ENCODE measurements around the gene GLI2.

Gene GLI2

GRCh38 chr2:120769076-120769786, 33.6 kb downstream of the GLI2 start:
- TF ChIP-seq CTCF (IDR thresholded peaks at IDR 0.05), result no peak
- no peak overlapping the region for H3K27ac ChIP-seq
- H3K27me3 ChIP-seq, result no peaks in the 10 kb centered on the region
- H3K9me3 ChIP-seq, result no peaks in the 10 kb centered on the region
- no peak overlapping the region for H3K4me3 ChIP-seq (ENCODE audit: low read depth in 1 of 2, low read length in 1 of 2)
- H3K4me1 ChIP-seq (ENCODE audit: control insufficient read depth in 1 of 2, insufficient read depth in 1 of 2, low read depth in 1 of 2, low read length in 1 of 2), result no peaks in the 10 kb centered on the region
- H3K36me3 ChIP-seq, result no peaks in the 10 kb centered on the region

DNA sequence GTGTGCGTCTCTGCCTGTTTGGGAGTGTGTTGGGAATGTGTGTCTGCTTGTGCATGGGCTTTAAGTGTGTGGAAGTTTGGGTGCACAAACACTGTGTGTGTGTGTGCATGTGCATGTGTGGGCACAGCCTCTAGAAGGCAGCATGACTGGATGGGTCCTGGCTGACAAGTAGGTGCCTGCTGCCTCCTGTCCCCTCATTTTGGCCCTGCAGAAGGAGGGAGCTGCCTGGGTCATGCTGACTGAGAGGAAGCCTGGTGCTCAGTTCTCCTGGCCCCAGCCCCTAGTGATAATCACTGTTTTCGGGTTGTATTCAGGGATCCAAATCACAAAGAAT, 34.1 kb downstream of the GLI2 start:
- no peaks in the 10 kb centered on the region for H3K4me1 ChIP-seq (ENCODE audit: control insufficient read depth in 1 of 2, insufficient read depth in 1 of 2, low read depth in 1 of 2, low read length in 1 of 2)
- no peak overlapping the region for H3K4me3 ChIP-seq (ENCODE audit: low read depth in 1 of 2, low read length in 1 of 2)
- no peaks in the 10 kb centered on the region for H3K9me3 ChIP-seq
- no peak for TF ChIP-seq CTCF (IDR thresholded peaks at IDR 0.05)
- H3K27ac ChIP-seq, result no peak overlapping the region
- H3K36me3 ChIP-seq, result no peaks in the 10 kb centered on the region
- no peaks in the 10 kb centered on the region for H3K27me3 ChIP-seq

GRCh38 chr2:120770176-120770575, 34.5 kb downstream of the GLI2 start:
- H3K36me3 ChIP-seq, result no peaks in the 10 kb centered on the region
- H3K9me3 ChIP-seq, result no peaks in the 10 kb centered on the region
- H3K27me3 ChIP-seq, result no peaks in the 10 kb centered on the region
- TF ChIP-seq CTCF (IDR thresholded peaks at IDR 0.05), result no peak
- no peak overlapping the region for H3K27ac ChIP-seq
- no peaks in the 10 kb centered on the region for H3K4me1 ChIP-seq (ENCODE audit: control insufficient read depth in 1 of 2, insufficient read depth in 1 of 2, low read depth in 1 of 2, low read length in 1 of 2)
- no peak overlapping the region for H3K4me3 ChIP-seq (ENCODE audit: low read depth in 1 of 2, low read length in 1 of 2)

GRCh38 chr2:120770641-120771040, 35.0 kb downstream of the GLI2 start:
- no peak for TF ChIP-seq CTCF (IDR thresholded peaks at IDR 0.05)
- H3K4me1 ChIP-seq (ENCODE audit: control insufficient read depth in 1 of 2, insufficient read depth in 1 of 2, low read depth in 1 of 2, low read length in 1 of 2), result no peaks in the 10 kb centered on the region
- H3K4me3 ChIP-seq (ENCODE audit: low read depth in 1 of 2, low read length in 1 of 2), result no peak overlapping the region
- no peaks in the 10 kb centered on the region for H3K27me3 ChIP-seq
- no peaks in the 10 kb centered on the region for H3K9me3 ChIP-seq
- H3K27ac ChIP-seq, result no peak overlapping the region
- no peaks in the 10 kb centered on the region for H3K36me3 ChIP-seq

GRCh38 chr2:120771111-120771780, 35.6 kb downstream of the GLI2 start:
- no peaks in the 10 kb centered on the region for H3K27me3 ChIP-seq
- no peak overlapping the region for H3K4me3 ChIP-seq (ENCODE audit: low read depth in 1 of 2, low read length in 1 of 2)
- H3K36me3 ChIP-seq, result no peaks in the 10 kb centered on the region
- no peaks in the 10 kb centered on the region for H3K4me1 ChIP-seq (ENCODE audit: control insufficient read depth in 1 of 2, insufficient read depth in 1 of 2, low read depth in 1 of 2, low read length in 1 of 2)
- no peak for TF ChIP-seq CTCF (IDR thresholded peaks at IDR 0.05)
- no peak overlapping the region for H3K27ac ChIP-seq
- H3K9me3 ChIP-seq, result no peaks in the 10 kb centered on the region
